HL-60/S4 treated with retinoic acid at 250 ng/mL for 4 days and 3 days (cell line): Measurements from ENCODE around the gene CPAMD8.

Experiments
- in situ Hi-C: fragments of 300-500 bp; cut with MboI; formaldehyde crosslinking; loops from 2 replicates; pipeline ENCODE4 v1.7.0; 2022; ENCODE audit warnings: low sequenced_read_pairs

CPAMD8 gene

GRCh38 chr19:16922949-16923348 lies 103.7 kb downstream of the CPAMD8 start:
- in situ Hi-C loops = no loop called here

DNA sequence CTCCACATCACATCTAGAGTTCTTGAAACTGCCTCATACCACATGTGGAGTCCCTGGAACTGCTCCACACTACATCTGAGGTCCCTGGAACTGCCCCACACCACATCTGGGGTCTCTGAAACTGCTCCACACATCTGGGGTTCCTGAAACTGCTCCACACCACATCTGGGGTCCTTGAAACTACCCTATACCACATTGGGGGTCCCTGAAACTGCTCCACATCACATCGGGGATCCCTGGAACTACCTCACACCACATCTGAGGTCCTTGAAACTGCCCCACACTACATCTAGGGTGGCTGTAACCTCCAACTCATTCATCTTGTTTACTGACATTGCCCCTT lies 104.0 kb downstream of the CPAMD8 start:
- in situ Hi-C loops = no loop called here

DNA sequence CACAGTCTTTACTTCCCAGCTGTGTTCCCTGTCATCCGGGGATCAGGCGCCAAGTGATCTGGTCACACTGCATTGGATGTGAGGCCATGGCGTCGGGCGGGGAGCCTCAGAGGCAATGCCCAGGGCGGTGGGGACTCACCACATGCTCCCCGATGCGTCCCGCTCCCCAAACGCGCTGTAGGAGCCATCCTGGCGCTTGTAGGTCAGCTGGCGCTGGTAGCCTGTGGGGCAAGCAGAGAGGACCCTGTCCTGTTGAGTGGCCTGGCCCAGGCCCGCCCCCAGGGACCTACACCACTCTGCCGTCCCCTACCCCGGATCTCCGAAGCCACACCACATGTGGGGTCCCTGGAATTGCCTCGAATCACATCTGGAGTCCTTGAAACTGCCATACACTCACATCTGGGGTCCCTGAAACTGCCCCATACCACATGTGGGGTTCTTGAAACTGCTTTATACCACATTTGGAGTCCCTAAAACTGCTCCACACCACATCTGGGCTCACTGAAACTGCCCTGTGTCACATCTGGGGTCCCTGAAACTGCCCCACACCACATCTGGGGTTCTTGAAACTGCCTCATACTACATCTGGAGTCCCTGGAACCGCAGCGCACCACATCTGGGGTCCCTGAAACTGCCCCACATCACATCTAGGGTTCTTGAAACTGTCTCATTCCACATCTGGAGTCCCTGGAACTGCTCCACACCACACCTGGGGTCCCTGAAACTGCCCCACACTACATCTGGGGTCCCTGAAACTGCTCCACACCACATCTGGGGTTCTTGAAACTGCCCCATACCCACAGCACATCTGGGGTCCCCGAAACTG lies 104.6 kb downstream of the CPAMD8 start:
- in situ Hi-C loops = no loop called here

- in situ Hi-C loops = no loop called here
Observed at GRCh38 chr19:16920816-16921529, 105.6 kb downstream of the CPAMD8 start.

DNA sequence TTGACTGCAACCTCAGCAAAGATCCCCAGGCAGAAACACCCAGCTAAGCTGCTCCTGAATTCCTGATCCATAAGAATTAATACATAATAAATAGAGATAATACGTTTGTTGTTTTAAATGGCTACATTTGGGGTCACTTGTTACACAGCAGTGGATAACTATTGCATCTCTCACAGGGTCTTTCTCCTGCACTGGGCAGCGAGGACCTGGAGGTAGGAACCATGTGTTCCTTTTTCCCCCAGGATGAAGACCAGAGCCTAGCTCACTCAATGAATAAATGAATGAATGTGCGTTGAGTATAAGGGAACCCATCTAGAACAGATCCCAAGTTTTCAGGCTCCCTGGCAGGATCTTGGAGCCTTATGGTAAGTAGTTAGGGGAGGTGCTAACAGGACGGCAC lies 107.1 kb downstream of the CPAMD8 start:
- in situ Hi-C loops = no loop called here

GRCh38 chr19:16917401-16917800 lies 109.2 kb downstream of the CPAMD8 start:
- in situ Hi-C loops = no loop called here

DNA sequence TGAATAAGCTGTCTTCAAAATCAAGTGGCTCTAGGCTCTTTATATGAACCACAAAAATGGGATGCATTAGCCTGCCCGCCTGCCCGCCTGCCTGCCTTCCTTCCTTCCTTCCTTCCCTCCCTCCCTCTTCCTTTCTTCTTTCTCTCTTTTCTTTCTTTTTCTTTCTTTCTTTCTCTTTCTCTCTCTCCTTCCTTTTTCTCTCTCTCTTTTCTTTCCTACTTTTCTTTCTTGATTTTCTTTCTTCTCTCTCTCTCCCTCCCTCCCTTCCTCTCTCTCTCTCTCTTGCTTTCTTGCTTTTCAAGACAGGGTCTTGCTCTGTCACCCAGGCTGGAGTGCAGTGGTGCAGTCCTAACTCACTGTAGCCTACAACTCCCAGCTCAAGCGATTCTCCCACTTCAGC lies 110.9 kb downstream of the CPAMD8 start:
- in situ Hi-C loops = no loop called here

GRCh38 chr19:16915135-16915534 lies 111.5 kb downstream of the CPAMD8 start:
- in situ Hi-C loops = no loop called here

DNA sequence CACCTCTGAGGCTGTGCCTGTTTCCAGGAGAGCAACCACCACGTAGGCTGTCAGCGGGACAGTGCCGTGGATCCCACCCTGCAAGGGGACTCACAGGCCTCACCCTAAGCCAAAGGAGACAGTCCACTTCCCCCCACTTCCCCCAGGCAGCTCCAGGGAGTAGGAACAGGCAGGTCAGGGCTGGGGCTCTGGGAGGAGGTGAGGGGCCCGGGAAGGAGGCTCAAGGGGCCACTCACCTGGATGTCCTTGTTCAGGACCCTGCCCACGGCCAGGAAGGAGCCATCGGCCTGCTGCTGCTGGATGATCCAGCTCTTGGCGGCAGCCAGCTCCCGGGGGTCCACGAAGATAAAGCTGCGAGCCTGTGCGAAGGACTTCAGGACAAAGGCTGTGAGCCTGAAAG lies 112.2 kb downstream of the CPAMD8 start:
- in situ Hi-C loops = no loop called here

DNA sequence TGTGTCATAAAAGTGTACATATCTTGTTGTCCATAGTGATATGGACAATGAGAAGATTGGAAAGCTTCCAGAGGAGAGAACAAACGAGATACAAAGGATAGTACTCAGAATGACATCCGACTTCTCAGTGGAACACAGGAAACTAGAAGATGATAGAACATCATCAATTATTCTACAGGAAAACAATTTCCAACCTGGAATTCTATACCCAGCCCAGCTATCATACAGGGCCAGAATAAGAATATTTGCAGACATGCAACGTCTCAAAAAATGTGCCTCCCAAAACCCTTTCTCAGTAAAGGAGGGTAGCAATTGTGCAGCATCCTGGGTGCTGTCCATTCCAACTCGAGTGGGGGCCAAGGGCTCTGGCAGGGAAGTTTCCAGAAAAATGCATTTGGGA lies 113.8 kb downstream of the CPAMD8 start:
- in situ Hi-C loops = no loop called here

DNA sequence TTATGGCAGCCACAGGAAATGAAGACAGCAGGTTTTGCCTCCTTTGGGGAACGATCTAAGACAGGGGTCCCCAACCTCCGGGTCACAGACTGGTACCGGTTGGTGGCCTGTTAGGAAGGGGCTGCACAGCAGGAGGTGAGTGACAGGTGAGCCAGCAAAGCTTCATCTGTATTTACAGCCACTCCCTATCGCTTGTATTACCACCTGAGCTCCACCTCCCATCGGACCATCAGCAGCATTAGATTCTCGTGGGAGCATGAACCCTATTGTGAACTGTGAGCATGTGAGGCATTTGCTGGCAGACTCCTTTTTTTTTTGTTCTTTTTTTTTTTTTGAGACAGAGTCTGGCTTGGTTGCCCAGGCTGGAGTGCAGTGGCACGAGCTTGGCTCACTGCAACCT lies 115.6 kb downstream of the CPAMD8 start:
- in situ Hi-C loops = no loop called here

DNA sequence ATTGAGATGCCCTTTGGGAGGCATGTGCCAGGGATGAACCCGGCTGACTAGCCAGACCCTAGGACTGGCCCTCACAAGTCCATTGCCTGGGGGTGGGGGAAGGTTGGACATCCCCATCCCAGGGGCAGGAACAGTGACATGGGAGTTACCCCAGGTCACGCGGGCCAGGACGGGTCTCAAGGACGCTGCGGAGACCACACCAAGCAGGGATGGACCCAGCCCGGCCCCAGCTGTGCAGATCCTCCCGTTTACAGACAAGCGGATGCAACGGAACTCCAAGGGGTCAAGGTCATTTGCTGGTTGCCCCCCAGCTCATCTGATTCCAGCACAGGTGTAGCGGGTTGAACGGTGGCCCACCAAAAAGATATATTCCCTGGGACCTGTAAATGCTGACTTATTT lies 117.9 kb downstream of the CPAMD8 start:
- in situ Hi-C loops = no loop called here

- in situ Hi-C loops = no loop called here
Observed at GRCh38 chr19:16904599-16904998, 122.0 kb downstream of the CPAMD8 start.

- in situ Hi-C loops = no loop called here
Observed at GRCh38 chr19:16903347-16903746, 123.3 kb downstream of the CPAMD8 start.

DNA sequence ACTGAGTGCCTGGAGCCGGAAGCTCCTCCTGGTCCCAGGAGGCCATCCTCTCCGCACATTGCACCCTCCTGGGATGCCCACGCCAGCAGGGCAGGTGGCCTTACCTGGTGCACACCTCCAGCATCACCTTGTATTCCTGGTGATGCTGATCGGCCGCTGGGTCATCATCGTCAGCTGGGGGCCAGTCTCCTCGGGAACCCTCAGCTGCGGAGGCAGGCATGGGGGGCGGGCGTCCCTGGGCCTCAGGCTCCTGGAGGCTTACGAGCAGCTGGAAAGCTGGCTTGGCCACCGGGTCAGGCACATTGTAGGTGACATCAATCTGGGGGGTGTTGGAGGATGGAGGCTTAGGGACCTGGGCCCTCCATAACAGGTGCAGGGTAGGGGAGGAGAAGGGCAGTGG lies 124.1 kb downstream of the CPAMD8 start:
- in situ Hi-C loops = no loop called here

- in situ Hi-C loops = no loop called here
Observed at GRCh38 chr19:16901491-16902175, 125.0 kb downstream of the CPAMD8 start.

GRCh38 chr19:16899566-16900075 lies 127.0 kb downstream of the CPAMD8 start:
- in situ Hi-C loops = no loop called here

- in situ Hi-C loops = no loop called here
Observed at GRCh38 chr19:16898361-16899015, 128.1 kb downstream of the CPAMD8 start.

- in situ Hi-C loops = no loop called here
Observed at GRCh38 chr19:16897856-16898161, 128.8 kb downstream of the CPAMD8 start.

GRCh38 chr19:16897029-16897855 lies 129.4 kb downstream of the CPAMD8 start:
- in situ Hi-C loops = no loop called here
